ENCODE data around the gene ZGPAT. TPM values are rescaled to one million over a fixed set of nuclear protein-coding genes. Genes with fewer than 3 reads are reported as not detected.

ZGPAT gene
- total and polyA plus RNA-seq, 9 of the 15 experiments (the other 6 are each of a cell fraction or from before 2014, with no cell fraction given), result 0.14 to 26.6 (median 7.4) TPM

DNA sequence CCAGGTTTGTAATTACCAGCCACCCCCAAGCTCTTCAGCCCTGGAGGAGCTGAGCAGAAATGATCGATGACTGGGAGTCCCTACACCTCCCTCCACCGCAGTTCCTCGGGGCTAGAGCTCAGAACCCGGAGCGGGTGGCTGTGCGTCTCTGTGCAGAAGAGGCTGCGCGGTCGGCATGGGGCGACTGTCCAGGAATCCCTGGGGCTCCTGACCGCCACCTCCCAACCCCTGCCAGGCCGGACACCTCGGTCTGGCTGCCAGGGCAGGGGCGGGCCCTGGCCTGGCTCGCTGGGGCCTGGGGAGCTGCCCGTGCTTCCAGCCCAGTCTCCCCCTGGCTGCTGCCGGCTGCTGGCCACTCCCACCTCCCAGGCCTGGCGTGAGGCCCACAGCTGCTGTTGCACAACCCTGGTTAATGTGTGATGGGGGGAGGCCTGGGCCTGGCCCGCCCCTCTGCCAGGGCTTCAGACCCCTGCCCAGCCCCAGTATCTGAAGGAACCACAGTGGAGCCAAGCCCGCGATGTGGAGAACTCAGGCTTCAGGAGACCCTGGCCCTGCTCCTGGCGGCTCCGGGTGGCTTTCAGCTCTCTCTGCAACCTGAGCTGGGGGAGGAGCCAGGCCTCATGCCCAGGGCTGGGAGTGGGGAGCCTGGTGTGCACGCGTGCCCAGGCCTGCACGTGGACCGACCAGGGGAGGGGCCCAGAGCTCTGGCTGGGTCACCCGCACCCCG, 33.0 kb downstream of the ZGPAT start (continued):
- no peak for TF ChIP-seq FOXA1 (IDR thresholded peaks at IDR 0.05; ENCODE audit: borderline replicate concordance)
- TF ChIP-seq, protein P1, sequence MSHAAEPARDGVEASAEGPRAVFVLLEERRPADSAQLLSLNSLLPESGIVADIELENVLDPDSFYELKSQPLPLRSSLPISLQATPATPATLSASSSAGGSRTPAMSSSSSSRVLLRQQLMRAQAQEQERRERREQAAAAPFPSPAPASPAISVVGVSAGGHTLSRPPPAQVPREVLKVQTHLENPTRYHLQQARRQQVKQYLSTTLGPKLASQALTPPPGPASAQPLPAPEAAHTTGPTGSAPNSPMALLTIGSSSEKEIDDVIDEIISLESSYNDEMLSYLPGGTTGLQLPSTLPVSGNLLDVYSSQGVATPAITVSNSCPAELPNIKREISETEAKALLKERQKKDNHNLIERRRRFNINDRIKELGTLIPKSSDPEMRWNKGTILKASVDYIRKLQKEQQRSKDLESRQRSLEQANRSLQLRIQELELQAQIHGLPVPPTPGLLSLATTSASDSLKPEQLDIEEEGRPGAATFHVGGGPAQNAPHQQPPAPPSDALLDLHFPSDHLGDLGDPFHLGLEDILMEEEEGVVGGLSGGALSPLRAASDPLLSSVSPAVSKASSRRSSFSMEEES (CRISPR knock-in tag; IDR thresholded peaks at IDR 0.05), result no peak
- TF ChIP-seq, protein P2, sequence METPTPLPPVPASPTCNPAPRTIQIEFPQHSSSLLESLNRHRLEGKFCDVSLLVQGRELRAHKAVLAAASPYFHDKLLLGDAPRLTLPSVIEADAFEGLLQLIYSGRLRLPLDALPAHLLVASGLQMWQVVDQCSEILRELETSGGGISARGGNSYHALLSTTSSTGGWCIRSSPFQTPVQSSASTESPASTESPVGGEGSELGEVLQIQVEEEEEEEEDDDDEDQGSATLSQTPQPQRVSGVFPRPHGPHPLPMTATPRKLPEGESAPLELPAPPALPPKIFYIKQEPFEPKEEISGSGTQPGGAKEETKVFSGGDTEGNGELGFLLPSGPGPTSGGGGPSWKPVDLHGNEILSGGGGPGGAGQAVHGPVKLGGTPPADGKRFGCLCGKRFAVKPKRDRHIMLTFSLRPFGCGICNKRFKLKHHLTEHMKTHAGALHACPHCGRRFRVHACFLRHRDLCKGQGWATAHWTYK (CRISPR knock-in tag; IDR thresholded peaks at IDR 0.05), result no peak
- TF ChIP-seq GATAD2B (IDR thresholded peaks at IDR 0.05; ENCODE audit: borderline replicate concordance), result no peak
- TF ChIP-seq TRIM28 (IDR thresholded peaks at IDR 0.05), result no peak
- no peak for TF ChIP-seq ERF (CRISPR knock-in tag; IDR thresholded peaks at IDR 0.05)
- no peak for TF ChIP-seq RBM14 (IDR thresholded peaks at IDR 0.05; ENCODE audit: borderline replicate concordance, insufficient read depth, low read depth, low read length)
- no peak for TF ChIP-seq ZNF778 (CRISPR knock-in tag; IDR thresholded peaks at IDR 0.05)
- TF ChIP-seq, protein P3, sequence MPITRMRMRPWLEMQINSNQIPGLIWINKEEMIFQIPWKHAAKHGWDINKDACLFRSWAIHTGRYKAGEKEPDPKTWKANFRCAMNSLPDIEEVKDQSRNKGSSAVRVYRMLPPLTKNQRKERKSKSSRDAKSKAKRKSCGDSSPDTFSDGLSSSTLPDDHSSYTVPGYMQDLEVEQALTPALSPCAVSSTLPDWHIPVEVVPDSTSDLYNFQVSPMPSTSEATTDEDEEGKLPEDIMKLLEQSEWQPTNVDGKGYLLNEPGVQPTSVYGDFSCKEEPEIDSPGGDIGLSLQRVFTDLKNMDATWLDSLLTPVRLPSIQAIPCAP (CRISPR knock-in tag; IDR thresholded peaks at IDR 0.05; ENCODE audit: borderline replicate concordance), result no peak
- no peak for TF ChIP-seq ZNF212 (CRISPR knock-in tag; IDR thresholded peaks at IDR 0.05)
- TF ChIP-seq, protein P4, sequence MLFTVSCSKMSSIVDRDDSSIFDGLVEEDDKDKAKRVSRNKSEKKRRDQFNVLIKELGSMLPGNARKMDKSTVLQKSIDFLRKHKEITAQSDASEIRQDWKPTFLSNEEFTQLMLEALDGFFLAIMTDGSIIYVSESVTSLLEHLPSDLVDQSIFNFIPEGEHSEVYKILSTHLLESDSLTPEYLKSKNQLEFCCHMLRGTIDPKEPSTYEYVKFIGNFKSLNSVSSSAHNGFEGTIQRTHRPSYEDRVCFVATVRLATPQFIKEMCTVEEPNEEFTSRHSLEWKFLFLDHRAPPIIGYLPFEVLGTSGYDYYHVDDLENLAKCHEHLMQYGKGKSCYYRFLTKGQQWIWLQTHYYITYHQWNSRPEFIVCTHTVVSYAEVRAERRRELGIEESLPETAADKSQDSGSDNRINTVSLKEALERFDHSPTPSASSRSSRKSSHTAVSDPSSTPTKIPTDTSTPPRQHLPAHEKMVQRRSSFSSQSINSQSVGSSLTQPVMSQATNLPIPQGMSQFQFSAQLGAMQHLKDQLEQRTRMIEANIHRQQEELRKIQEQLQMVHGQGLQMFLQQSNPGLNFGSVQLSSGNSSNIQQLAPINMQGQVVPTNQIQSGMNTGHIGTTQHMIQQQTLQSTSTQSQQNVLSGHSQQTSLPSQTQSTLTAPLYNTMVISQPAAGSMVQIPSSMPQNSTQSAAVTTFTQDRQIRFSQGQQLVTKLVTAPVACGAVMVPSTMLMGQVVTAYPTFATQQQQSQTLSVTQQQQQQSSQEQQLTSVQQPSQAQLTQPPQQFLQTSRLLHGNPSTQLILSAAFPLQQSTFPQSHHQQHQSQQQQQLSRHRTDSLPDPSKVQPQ (CRISPR knock-in tag; IDR thresholded peaks at IDR 0.05; ENCODE audit: borderline replicate concordance), result no peak
- TF ChIP-seq ADNP (tag; IDR thresholded peaks at IDR 0.05), result no peak
- TF ChIP-seq, protein P5, sequence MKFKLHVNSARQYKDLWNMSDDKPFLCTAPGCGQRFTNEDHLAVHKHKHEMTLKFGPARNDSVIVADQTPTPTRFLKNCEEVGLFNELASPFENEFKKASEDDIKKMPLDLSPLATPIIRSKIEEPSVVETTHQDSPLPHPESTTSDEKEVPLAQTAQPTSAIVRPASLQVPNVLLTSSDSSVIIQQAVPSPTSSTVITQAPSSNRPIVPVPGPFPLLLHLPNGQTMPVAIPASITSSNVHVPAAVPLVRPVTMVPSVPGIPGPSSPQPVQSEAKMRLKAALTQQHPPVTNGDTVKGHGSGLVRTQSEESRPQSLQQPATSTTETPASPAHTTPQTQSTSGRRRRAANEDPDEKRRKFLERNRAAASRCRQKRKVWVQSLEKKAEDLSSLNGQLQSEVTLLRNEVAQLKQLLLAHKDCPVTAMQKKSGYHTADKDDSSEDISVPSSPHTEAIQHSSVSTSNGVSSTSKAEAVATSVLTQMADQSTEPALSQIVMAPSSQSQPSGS (CRISPR knock-in tag; IDR thresholded peaks at IDR 0.05), result no peak
- peak; percentile 55; the same call in 1 of the 2 replicates for TF ChIP-seq ARID1B (IDR thresholded peaks at IDR 0.05)
- no peak for TF ChIP-seq KLF1 (tag; IDR thresholded peaks at IDR 0.05)
- no peak for TF ChIP-seq ZSCAN29 (IDR thresholded peaks at IDR 0.05)
- no peak for TF ChIP-seq PHTF2 (CRISPR knock-in tag; IDR thresholded peaks at IDR 0.05)
- no peak for TF ChIP-seq GTF2F1 (IDR thresholded peaks at IDR 0.05; ENCODE audit: low read depth, low read length)
- TF ChIP-seq U2AF2 (optimal IDR thresholded peaks at IDR 0.05; ENCODE audit: low read depth, low read length), result no peak
- TF ChIP-seq HDAC6 (IDR thresholded peaks at IDR 0.05; ENCODE audit: low read depth, low read length), result no peak
- no peak for TF ChIP-seq NFXL1 (CRISPR knock-in tag; IDR thresholded peaks at IDR 0.05)
- no peak for TF ChIP-seq ZFP36 (IDR thresholded peaks at IDR 0.05; ENCODE audit: low read depth, low read length, partially characterized antibody)
